Colonic mucosa (tissue), 4 donors: Measurements from ENCODE around the gene LUC7L3. TPM values are rescaled to one million over a fixed set of nuclear protein-coding genes. Genes with fewer than 3 reads are reported as not detected.

Experiments
- DNase-seq: peaks from one replicate; pipeline ENCODE4 v3.0.0-alpha.2; 2020
- H3K27ac ChIP-seq: fragments of 200-600 bp; one replicate; pipeline ENCODE4 v1.8.0; 2021
- H3K27me3 ChIP-seq: fragments of 200-600 bp; one replicate; pipeline ENCODE4 v1.8.0; 2021
- H3K36me3 ChIP-seq: fragments of 200-600 bp; one replicate; pipeline ENCODE4 v1.8.0; 2021
- H3K4me1 ChIP-seq: fragments of 200-600 bp; one replicate; pipeline ENCODE4 v1.8.0; 2021; ENCODE audit warnings: mild to moderate bottlenecking
- H3K4me3 ChIP-seq: fragments of 200-600 bp; one replicate; pipeline ENCODE4 v1.8.0; 2021
- H3K9ac ChIP-seq, 2 donors: one replicate each; pipeline ENCODE4 v1.7.0; 2013; ENCODE audit warnings: control low read depth in 2 of 2, low read depth in 2 of 2, low read length in 2 of 2
- H3K9me3 ChIP-seq: fragments of 200-600 bp; one replicate; pipeline ENCODE4 v1.8.0; 2021
- intact Hi-C: fragments of 100-400 bp; cut with DNase I; formaldehyde crosslinking; loops from one replicate; pipeline ENCODE4 v1.14.1; 2022
- total RNA-seq, 2 donors: library from RNA; stranded (reverse); fragmentation: NEBNext Ultra II Directional in 1 of 2; extraction: Animal tissue kit (Norgen Biotek cat#: 25700) in 1 of 2; gene quantifications; one replicate each; pipeline ENCODE4 v1.2.1, GENCODE V29; 2021
- TF ChIP-seq, protein P1 (sequence below): fragments of 200-600 bp; IDR thresholded peaks from one replicate; pipeline ENCODE4 v1.8.0; 2022; ENCODE audit warnings: antibody characterized with exemption, mild to moderate bottlenecking
- donor health status: healthy.
- donor health status: DM: no; HTN: no; CAD: no.
- donor health status: DM: no; HTN: no; CAD: no.

LUC7L3 gene
- total RNA-seq, 2 donors from 2014 or later = 73.0 to 88.3 TPM

DNA sequence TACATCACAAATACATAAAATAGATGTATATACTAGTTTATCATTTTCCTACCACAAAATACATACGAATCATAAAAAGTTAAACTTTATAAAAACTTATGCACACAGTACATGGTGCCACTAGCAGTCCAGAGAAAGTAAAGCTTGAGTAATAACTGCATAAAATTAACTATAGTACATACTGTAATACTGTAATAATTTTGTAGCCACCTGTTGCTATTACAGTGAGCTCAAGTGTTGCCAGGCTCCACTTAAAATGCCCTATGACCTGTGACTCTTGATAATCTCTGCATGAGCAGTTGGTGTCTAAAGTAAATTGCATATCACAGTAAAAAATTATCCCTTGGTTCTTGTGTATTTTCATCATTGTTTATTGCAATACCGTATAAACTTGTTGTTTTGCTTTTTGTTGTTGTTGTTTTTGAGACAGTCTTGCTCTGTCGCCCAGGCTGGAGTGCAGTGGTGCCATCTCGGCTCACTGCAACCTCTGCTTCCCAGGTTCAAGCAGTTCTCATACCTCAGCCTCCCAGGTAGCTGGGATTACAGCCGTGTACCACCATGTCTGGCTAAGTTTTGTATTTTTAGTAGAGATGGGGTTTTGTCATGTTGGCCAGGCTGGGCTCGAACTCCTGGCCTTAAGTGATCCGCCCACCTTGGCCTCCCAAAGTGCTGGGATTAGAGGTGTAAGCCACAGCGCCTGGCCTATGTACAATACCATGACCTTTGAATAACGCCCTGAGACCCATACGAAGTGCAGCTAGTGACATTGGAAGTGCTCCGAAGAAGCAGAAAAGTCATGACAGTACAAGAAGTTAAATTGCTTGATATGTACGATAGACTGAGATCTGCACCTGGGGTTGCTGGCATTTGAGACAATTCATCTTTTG lies 6.6 kb downstream of the LUC7L3 start:
- Histone ChIP-seq H3K36me3 (no peaks in the 10 kb centered on the region), H3K9me3 (no peaks in the 10 kb centered on the region), H3K4me1 (peaks cover 24% of the 10 kb centered on the region), H3K27ac (no peak overlapping the region), H3K27me3 (no peaks in the 10 kb centered on the region), H3K9ac (no peak overlapping the region), H3K4me3 (no peak overlapping the region)
- intact Hi-C loops = no loop called here
- TF ChIP-seq, protein P1, sequence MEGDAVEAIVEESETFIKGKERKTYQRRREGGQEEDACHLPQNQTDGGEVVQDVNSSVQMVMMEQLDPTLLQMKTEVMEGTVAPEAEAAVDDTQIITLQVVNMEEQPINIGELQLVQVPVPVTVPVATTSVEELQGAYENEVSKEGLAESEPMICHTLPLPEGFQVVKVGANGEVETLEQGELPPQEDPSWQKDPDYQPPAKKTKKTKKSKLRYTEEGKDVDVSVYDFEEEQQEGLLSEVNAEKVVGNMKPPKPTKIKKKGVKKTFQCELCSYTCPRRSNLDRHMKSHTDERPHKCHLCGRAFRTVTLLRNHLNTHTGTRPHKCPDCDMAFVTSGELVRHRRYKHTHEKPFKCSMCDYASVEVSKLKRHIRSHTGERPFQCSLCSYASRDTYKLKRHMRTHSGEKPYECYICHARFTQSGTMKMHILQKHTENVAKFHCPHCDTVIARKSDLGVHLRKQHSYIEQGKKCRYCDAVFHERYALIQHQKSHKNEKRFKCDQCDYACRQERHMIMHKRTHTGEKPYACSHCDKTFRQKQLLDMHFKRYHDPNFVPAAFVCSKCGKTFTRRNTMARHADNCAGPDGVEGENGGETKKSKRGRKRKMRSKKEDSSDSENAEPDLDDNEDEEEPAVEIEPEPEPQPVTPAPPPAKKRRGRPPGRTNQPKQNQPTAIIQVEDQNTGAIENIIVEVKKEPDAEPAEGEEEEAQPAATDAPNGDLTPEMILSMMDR = no peak
- no peak for DNase-seq

DNA sequence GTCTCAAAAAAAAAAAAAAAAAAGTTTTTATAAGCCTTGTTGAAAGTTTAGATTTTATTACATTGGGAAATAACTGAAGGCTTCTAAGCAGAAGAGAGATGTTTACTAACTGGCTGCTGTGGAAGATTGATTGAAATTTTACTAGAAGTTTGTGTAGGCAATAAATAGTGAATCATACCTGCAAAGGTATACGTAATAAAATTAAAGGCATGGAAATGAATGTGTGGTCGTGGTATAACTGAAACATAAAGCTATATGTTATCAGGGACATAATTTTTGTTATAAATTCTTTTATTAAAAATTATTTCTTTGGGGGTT lies 8.7 kb downstream of the LUC7L3 start:
- Histone ChIP-seq H3K27ac (no peak overlapping the region), H3K27me3 (no peaks in the 10 kb centered on the region), H3K4me1 (peaks cover 10% of the 10 kb centered on the region), H3K9ac (no peak overlapping the region), H3K4me3 (no peak overlapping the region), H3K36me3 (no peaks in the 10 kb centered on the region), H3K9me3 (no peaks in the 10 kb centered on the region)
- DNase-seq = no peak
- TF ChIP-seq, protein P1 = no peak
- intact Hi-C loops = no loop called here

DNA sequence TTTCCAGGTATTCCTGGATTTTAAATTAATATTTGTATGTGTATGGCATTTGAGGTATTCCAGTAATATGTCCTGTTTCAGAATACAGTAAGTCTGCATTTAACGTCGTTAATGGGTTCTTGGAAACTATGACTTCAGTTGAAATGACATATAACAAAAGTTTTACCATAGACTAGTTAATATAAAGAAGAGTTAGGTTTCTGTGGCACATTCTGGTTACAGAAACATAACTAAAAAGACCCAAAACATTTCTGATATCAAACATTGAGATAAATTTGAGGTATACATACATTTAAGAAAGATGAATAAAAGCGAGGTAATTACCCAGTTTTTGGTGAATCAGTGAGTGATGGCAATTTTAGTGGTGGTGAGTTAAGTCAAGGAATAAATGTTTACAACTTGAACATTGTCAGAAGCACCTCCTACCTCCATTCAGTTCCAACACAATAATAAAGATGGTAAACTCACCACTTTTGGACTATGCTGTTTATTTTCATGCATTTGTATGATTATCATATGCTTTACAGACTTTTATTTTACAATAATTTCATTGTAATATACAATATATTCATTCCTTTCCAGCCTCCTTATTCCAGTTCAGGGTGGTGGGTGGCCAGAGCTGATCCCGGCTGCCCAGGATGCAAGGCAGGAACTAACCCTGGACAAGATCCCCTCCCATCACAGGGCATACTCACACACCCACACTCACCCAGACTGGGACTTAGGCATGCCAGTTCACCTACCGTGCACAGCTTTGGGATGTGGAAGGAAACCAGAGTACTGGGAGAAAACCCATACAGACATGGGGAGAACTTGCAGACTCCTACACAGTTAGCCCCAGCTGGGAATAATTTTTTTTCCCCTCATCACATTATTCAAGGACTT lies 9.7 kb downstream of the LUC7L3 start:
- Histone ChIP-seq H3K36me3 (no peaks in the 10 kb centered on the region), H3K9me3 (no peaks in the 10 kb centered on the region), H3K27me3 (no peaks in the 10 kb centered on the region), H3K27ac (no peak overlapping the region), H3K4me1 (peaks cover 8% of the 10 kb centered on the region), H3K4me3 (no peak overlapping the region), H3K9ac (peak overlapping the region in 1 of 2 donors; percentile 1)
- intact Hi-C loops = no loop called here
- DNase-seq = no peak
- TF ChIP-seq, protein P1 = no peak

DNA sequence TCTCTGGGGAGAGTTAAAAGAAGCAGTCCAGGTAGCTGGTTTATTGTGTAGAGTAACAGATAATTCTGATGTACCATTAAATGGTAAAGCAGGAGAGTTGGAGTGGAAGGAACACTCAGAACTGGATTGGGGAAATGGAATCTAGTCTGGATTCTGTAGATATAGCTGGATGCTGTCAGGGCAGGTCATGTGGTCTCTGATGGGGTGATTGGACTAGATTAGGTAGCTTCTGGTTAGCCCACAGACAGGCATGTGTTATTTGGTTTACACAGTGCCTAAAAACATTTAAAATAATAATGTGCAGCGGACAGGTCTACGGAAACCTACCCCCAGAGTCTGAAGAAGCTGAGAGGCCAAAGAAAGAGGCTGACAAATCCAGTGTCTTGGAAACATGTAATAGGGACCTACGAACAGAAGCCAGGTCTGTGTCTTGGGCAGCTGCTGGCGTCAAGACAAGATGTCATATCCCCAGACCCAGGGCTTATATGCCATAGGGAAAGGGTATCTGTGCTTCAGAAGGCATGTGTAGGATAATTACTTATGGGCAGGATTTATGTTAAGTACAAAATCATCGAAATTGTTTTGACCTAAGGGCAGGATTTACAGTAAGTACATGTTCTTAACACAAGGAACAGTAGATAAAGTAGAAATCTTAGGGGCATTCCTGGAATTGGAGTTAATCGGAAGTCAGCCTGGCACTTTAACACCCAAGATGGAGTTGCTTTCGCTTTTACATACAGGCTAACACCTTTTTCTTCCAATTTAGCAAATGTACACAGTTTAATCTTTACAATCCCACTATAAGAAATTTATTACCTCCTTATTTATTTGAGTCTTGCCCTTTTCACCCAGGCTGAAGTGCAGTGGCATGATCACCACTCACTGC lies 12.4 kb downstream of the LUC7L3 start:
- Histone ChIP-seq H3K27me3 (no peaks in the 10 kb centered on the region), H3K9ac (no peak overlapping the region), H3K4me3 (no peak overlapping the region), H3K9me3 (no peaks in the 10 kb centered on the region), H3K27ac (peak overlapping the region; percentile 3), H3K4me1 (no peaks in the 10 kb centered on the region), H3K36me3 (no peaks in the 10 kb centered on the region)
- intact Hi-C loops = no loop called here
- TF ChIP-seq, protein P1 = no peak
- no peak for DNase-seq

DNA sequence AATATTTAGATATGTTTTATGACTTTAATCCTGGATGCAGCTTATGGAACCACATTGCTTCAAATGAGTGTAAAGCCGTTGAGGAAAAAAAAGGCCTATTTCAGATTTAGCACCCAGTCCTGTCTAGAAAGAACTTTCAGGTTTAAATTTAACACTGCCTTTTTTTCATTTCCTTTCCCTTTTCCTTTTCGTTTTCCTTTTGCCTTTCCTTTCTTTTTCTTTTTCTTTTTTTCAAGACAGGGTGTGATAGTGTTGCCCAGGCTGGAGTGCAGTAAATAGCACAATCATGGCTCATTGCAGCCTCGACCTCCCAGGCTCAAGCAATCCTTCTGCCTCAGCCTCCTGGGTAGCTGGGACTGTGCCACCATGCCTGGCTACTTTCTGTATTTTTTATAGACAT lies 15.9 kb downstream of the LUC7L3 start:
- Histone ChIP-seq H3K9me3 (no peaks in the 10 kb centered on the region), H3K36me3 (no peaks in the 10 kb centered on the region), H3K9ac (no peak overlapping the region), H3K27ac (no peak overlapping the region), H3K27me3 (no peaks in the 10 kb centered on the region), H3K4me3 (no peak overlapping the region), H3K4me1 (no peaks in the 10 kb centered on the region)
- TF ChIP-seq, protein P1 = no peak
- intact Hi-C loops = no loop called here
- no peak for DNase-seq
